AG09309 (cell line): ENCODE data around the gene SDR39U1.
"Not testable (repeated sequence)": the region's sequence is repeated elsewhere in the genome, so short reads cannot be mapped to it uniquely, and the experiment has no call there.

ENCODE experiments used
- DNase-seq: peaks from one replicate; pipeline ENCODE4 v3.0.0-alpha.2; 2010; ENCODE audit warnings: low read depth
- H3K4me3 ChIP-seq: 2 replicates; pipeline ENCODE4 v1.5.1; 2011; ENCODE audit warnings: mild to moderate bottlenecking, low read depth, low read length, moderate library complexity; ENCODE audit not compliant: control insufficient read depth
- TF ChIP-seq, protein P1 (sequence below): IDR thresholded peaks from 2 replicates; pipeline ENCODE4 v1.5.1; 2011; ENCODE audit warnings: mild to moderate bottlenecking, low read depth, low read length, inconsistent platforms; ENCODE audit not compliant: insufficient read depth, control insufficient read depth; ENCODE audit errors: missing control alignments

Gene SDR39U1

GRCh38 chr14:24442240-24443052, at the start of gene SDR39U1:
SDR39U1 (minus strand) TSS chr14:24442776; CDS start chr14:24442769, 7 bp downstream.
- TF ChIP-seq, protein P1, sequence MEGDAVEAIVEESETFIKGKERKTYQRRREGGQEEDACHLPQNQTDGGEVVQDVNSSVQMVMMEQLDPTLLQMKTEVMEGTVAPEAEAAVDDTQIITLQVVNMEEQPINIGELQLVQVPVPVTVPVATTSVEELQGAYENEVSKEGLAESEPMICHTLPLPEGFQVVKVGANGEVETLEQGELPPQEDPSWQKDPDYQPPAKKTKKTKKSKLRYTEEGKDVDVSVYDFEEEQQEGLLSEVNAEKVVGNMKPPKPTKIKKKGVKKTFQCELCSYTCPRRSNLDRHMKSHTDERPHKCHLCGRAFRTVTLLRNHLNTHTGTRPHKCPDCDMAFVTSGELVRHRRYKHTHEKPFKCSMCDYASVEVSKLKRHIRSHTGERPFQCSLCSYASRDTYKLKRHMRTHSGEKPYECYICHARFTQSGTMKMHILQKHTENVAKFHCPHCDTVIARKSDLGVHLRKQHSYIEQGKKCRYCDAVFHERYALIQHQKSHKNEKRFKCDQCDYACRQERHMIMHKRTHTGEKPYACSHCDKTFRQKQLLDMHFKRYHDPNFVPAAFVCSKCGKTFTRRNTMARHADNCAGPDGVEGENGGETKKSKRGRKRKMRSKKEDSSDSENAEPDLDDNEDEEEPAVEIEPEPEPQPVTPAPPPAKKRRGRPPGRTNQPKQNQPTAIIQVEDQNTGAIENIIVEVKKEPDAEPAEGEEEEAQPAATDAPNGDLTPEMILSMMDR = no peak
- H3K4me3 ChIP-seq = peak within 1 kb of the TSS; percentile 64
- DNase-seq = peak; percentile 96

GRCh38 chr14:24491586-24492408, 49.2 kb upstream of the SDR39U1 start:
- H3K4me3 ChIP-seq, DNase-seq: not testable (repeated sequence)

- TF ChIP-seq, protein P1 = no peak
- no peak overlapping the region for H3K4me3 ChIP-seq
- DNase-seq = no peak
These were observed 41.2 kb upstream of the SDR39U1 start for GRCh38 chr14:24483604-24484252.

GRCh38 chr14:24482699-24483303, 40.2 kb upstream of the SDR39U1 start:
- peak; percentile 8 for DNase-seq
- H3K4me3 ChIP-seq = not testable (repeated sequence)

- H3K4me3 ChIP-seq = no peak overlapping the region
- no peak for DNase-seq
- TF ChIP-seq, protein P1 = peak; percentile 75
These were observed 39.2 kb upstream of the SDR39U1 start for GRCh38 chr14:24481622-24482324.

- not testable (repeated sequence) for H3K4me3 ChIP-seq, DNase-seq
These were observed 37.4 kb upstream of the SDR39U1 start for GRCh38 chr14:24479999-24480398.

DNA sequence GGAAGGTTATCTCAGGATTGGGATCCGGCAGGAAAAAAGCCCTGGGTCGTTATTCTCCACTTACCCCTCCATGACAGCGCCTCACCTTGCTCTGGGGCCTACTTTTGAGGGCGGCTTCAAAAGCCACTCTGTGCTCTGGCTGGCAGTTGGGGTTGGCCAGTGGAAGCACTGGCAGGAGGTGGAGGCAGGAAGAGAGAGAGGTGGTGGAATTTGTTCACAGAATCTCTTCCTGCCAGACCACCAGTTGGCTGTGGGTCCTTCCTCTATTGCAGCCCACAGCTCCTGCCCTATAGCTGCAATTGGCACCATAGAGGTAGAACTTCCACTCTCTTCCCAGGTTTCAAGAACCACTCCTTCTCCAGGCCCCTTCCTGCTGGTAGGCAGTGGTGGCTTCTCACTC, 32.7 kb upstream of the SDR39U1 start:
- DNase-seq = no peak
- TF ChIP-seq, protein P1 = no peak
- H3K4me3 ChIP-seq = no peak overlapping the region
